NOMO-1 treated with DMSO at 0.1 percent for 48 hours (cell line): ENCODE data around the gene ZNF470.
A peak's percentile ranks its signal among the peaks of the same experiment; 100 is the strongest.

Experiments
- DNase-seq: peaks from one replicate; lab custom pipeline; 2025; ENCODE audit not compliant: unreplicated experiment; lab: John Stamatoyannopoulos, UW

ZNF470 gene

DNA sequence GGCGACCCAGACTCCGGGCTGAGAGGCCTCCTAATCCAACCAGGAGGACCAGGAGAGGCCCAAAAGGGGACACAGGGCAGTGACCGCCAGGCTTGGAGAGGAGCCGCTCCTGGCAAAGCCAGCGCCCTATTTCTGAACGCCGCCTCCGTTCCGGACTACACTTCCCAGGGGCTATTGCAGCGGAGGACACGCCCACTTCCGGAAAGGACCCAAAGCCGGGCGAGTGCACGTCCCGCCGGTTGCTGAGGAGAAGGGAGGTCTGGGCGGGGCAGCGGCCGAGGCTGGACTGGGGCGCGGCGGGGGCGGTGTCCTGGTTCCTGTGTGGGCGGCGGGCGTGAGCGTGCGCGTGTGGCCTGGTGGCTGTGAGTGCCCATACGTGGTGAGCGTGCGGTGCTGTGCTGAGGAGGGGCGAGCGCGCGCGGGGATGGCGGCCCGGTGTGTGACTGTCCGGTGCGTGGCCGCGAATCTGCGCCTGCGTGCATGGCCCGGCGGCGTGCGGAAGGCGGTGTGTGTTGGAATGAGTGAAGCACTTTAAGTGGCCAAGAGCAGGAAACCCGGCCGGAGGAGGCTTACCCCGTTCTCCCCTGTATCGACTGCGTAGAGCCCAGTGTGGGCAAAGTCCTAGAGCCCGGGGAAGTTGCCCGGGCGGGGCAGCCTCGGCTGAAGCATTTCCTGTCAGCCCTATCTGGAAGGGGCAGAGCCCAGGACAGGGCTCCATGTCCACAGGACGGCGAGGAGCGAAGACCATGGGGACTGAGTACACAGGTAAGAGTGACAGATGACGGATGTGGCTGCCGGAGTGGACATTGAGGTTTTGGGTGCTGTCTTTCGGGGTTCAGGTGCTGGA is at the start of gene ZNF470:
ZNF470 (plus strand) TSS at position 195 of the 847 bp plus-strand sequence. CDS start 2,844 bp downstream, outside the sequence.
- peak; percentile 86 for DNase-seq

DNA sequence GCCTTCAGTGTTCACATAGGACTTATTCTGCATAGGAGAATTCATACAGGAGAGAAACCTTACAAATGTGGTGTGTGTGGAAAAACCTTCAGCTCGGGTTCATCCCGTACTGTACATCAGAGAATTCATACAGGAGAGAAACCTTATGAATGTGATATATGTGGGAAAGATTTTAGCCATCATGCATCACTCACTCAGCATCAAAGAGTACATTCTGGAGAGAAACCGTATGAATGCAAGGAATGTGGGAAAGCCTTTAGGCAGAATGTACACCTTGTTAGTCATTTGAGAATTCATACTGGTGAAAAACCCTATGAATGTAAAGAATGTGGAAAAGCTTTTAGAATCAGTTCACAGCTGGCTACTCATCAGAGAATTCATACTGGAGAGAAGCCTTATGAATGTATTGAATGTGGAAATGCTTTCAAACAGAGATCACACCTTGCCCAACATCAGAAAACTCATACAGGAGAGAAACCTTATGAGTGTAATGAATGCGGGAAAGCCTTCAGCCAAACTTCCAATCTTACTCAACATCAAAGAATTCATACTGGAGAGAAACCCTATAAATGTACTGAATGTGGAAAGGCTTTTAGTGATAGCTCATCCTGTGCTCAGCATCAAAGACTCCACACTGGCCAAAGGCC is 41.9 kb upstream of the ZNF470 start:
- no peak for DNase-seq

DNA sequence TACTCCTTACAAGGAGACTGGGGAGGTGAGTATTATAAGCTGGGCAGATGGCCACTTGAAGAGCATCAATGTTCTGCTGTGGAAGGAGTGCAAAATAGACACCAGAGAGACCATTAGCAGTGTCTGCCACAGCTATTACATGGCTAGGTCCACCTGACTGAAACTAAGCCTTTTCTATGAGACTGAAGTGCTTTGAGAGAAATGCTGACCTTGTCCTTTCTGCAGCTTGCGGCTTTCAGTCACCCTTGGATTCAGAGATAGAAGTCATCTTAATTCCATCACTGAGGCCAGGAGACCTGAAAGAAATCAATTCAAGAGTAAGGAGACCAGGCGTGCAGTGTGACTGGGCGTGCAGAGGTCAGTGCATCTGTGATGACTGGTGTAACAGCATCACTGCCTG is 29.8 kb upstream of the ZNF470 start:
- no peak for DNase-seq

DNA sequence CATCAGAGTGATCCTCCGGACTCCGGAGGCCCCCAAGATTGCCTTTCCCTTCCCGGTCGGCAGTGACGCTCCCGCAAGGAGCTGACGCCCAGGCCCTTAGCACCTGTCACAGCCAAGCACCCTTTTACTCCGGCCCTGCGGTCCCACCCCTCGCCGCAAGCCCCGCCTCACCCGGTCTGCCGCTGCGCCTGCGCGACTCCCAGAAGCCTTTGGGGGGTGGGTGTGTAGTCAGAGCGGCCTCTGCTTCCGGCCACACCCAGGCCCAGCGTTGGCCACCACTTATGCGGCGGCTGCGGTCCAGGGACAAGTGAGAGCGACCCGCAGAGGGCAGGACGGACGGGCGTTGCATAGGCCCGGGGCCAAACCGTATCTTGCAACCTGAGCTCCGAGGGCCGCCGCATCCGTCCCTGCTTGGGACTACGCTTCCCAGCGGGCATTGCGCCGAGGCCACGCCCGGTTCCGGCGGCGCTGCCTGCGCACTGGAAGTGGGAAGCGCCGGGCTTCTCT is 29.0 kb upstream of the ZNF470 start:
- DNase-seq, result no peak

DNA sequence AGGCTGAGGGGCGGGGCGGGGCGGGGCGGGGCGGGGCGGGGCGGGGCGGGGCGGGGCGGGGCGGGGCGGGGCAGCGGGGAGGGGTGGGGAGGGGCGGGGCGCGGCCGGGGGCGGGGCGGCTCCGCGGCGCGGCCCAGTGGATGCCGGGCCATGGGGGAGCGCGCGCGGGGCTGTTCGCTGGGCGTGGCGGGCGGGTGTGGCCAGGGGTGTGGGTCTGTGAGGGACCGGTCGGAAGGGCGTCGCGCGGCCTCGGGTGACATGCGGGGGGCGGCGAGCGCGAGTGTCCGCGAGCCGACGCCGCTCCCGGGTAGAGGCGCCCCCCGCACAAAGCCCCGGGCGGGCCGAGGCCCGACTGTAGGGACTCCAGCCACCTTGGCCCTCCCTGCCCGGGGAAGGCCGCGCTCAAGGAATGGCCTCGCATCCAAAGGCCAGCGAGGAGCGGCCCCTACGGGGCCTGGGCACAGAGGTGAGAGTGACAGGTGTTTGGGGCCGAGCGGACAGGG is 28.5 kb upstream of the ZNF470 start, which contains the start of gene ZFP28:
ZFP28 (plus strand) TSS at position 188 of the 503 bp plus-strand sequence; CDS start at position 259, 71 bp downstream.
- no peak for DNase-seq

DNA sequence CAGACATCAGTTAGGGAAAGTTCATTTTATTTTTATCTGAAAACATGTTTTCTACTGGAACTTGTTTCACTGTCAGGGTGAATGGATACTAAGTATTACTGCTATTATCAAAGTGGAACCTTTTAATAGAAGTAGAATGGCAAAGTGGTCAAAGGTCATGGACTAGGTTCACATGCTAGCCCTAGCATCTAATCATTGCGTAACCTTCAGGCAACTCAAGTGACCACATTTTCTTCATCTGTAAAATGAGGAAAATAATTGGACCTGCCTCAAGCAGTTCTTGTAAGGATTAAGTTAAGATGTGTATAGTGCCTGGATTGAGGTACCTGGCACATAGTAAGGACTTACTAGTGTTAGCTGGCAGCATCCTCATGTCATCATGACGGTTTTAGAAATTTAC is 23.5 kb upstream of the ZNF470 start:
- no peak for DNase-seq

DNA sequence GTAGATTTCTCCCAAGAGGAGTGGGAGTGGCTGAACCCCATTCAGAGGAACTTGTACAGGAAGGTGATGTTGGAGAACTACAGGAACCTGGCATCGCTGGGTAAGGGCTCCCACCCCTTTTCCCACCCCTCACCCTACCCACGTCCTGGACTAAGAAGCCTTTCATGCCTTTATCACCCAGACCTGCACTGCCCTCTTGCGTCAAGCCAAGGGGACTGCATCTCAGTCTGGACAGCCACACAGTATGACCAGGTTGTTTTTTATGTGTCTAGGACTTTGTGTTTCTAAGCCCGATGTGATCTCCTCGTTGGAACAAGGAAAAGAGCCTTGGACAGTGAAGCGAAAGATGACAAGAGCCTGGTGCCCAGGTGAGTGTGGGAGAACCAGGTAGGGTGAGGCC is 19.7 kb upstream of the ZNF470 start:
- no peak for DNase-seq

DNA sequence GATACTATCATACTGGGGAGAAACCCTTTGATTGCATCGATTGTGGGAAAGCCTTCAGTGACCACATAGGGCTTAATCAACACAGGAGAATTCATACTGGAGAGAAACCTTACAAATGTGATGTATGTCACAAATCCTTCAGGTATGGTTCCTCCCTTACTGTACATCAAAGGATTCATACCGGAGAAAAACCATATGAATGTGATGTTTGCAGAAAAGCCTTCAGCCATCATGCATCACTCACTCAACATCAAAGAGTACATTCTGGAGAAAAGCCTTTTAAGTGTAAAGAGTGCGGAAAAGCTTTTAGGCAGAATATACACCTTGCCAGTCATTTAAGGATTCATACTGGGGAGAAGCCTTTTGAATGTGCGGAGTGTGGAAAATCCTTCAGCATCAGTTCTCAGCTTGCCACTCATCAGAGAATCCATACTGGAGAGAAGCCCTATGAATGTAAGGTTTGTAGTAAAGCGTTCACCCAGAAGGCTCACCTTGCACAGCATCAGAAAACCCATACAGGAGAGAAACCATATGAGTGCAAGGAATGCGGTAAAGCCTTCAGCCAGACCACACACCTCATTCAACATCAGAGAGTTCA is 12.9 kb upstream of the ZNF470 start:
- no peak for DNase-seq

DNA sequence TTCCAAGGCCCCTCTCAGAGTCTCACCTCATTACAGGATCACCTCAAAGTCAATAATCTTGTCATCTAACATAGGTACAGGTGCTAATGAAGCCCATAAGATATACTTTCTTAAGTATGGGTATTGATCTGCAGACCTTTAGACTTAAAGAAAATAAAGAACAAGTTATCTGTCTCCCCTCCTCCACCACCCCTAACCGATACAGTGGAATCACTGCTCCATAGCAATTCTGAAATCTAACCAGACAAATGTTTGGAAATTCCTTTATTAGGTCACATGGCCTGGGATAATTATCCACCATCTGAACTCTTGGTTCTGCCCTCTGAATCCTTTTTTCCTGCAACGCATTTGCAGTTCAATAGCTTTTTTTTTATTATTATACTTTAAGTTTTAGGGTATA is 4.5 kb upstream of the ZNF470 start:
- no peak for DNase-seq

DNA sequence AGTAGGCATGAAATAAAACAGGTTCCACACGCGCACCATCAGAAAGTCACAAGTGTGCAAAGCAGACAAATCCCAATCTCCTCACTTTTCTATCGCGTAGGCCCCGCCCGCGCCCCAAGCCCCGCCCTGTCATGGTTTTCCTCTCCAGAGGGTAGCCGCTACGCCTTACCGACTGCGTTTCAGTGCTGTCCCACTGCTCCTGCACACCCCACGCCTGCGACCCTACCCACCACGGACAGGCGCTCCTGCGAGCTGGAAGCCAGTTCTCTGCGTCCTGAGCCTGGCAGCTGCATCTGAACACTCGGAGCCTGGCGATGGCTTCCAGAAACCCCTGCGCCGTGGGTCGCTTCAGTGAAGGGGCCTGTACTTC is 379 bp upstream of the ZNF470 start:
- DNase-seq, result no peak

DNA sequence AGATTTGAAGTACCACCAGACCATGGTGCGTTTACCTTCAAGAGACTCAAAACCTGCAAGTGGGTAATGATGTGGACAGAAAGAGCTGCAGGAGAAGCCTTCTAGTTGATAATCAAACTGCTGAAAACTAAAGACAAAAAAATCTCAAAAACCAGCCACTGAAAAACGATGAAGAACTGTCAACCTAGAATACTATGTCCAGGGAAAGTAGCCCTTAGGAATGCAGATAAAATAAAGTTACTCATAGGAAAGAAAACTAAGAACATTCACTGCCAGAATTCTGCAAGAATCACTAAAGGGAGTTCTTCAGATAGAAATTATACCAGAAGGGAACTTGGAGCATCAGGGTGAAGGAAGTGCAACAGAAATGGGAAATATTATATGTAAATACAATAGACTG is 5.3 kb downstream of the ZNF470 start:
- DNase-seq, result no peak

DNA sequence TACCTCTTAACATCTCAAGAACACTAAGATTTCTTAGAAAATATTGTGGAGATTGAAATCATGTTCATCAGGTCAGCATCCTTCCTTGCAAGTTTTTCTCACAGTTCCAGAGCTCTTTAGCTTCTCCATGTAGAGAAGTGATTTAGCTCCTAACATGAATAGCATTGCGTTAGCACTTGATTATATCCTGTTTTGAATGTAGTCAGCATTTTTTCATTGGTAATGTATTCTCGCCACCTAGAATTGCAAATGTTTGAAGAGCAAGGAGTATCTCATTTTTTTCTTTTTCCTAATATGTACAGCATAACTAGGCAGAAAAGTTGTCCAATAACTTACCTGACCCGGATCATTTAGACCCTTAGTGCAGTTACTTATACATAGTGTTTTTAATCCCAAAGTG is 6.6 kb downstream of the ZNF470 start:
- DNase-seq, result no peak

DNA sequence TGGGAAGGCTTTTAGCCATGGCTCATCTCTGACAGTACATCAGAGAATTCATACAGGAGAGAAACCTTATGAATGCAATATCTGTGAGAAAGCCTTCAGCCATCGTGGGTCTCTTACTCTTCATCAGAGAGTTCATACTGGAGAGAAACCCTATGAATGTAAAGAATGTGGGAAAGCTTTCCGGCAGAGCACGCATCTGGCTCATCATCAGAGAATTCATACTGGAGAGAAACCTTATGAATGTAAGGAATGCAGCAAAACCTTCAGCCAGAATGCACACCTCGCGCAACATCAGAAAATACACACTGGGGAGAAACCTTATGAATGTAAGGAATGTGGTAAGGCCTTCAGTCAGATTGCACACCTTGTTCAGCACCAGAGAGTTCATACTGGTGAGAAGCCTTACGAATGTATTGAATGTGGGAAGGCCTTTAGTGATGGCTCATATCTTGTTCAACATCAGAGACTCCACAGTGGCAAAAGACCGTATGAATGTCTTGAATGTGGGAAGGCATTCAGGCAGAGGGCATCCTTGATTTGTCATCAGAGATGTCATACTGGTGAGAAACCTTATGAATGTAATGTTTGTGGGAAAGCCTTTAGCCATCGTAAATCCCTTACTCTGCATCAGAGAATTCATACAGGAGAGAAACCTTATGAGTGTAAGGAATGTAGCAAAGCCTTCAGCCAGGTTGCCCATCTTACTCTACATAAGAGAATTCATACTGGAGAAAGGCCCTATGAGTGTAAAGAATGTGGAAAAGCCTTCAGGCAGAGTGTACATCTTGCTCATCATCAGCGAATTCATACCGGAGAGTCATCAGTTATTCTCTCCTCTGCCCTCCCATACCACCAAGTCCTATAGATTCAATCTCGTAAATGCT is 10.7 kb downstream of the ZNF470 start:
- no peak for DNase-seq

DNA sequence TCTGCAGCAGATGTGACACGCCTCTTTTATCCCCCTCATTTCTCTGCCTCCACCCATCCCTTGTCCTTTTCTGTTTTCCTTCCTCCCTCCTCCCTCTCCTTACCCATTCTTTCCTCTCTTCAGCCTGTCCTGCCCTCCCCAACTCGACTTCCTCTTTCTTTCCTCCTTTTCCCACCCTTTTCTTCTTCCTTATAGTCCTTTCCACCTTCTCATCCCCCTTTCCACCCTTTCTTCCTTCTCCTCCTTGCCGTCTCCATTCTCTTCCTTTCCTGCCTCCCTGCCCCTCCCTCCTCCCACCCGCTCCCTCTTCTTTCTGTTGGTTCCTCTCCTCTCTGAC is 27.1 kb downstream of the ZNF470 start:
- DNase-seq, result no peak

DNA sequence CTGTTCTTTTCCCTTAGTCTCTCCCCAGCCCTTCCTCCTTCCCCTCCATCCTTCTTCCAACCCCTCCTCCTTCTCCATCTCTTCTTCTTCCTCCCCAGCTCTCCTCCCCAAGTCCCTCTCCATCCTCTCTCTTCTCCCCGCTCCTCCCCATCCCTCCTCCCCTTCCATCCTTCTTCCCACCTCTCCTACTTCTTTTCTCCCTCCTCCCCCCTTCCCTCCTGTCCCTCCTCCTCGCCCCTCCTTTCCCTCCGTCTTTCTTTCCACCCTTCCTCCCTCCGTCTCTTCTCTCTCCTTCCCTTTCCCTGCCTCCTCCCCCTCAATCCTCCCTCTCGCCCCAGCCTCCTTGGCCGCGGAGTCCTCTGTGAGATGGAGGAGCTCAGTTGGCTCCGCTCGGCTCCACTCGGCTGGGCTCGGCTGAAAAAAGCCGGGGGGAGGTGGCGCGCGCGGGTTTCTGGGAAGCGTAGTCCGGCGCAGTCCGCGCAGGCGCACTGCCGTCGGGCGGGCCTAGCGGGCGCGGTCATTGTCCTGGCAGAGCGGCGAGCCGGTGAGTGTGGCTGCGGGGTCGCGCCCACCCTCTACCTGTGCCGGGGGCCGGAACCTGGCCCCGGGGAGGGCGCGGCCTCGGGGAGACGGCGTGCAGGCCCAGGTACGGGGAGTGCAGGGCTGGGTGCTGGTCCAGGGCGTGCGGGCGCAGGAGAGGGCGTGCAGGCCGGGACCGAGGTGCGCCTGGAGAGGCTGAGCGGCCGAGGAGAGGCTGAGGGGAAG is 27.7 kb downstream of the ZNF470 start, which contains the start of gene ZNF71:
ZNF71 (plus strand) TSS at position 520 of the 765 bp plus-strand sequence. CDS start 6,257 bp downstream, outside the sequence.
- DNase-seq, result peak; percentile 57

DNA sequence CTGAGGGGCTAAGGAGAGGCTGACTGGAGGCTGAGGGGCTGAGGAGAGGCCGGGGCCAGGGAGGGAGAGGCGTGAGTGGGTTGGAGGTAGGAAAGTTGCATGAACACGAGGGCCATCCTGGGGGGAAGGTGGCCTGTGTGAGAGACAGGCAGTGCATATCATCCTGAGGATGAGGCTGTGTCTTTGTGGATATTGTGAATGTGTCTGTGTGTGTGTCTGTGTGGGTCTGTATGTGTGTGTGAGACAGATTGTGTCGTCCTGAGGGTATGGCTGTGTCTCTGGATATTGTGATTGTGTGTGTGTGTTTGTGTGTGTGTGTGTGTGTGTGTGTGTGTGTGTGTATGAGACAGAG is 28.3 kb downstream of the ZNF470 start:
- no peak for DNase-seq

DNA sequence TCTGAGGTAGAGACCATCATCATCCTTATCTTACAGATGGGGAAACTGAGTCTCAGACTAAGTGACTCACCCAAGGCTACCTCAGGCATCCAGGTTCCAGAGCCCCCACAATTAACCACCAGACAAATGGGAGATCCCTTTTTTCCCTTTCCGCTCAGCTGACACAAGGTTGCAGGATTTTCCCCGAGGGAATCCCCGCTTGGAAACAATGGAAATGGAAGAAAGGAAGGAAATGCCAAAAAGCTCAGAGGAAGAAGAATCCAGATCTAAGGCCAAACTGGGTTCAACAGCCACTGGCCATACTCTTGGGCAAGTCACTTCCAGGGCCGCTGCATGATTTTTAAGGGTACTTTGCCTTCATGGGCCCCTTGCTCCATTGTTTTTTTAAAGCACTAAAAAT is 29.4 kb downstream of the ZNF470 start:
- DNase-seq, result no peak

DNA sequence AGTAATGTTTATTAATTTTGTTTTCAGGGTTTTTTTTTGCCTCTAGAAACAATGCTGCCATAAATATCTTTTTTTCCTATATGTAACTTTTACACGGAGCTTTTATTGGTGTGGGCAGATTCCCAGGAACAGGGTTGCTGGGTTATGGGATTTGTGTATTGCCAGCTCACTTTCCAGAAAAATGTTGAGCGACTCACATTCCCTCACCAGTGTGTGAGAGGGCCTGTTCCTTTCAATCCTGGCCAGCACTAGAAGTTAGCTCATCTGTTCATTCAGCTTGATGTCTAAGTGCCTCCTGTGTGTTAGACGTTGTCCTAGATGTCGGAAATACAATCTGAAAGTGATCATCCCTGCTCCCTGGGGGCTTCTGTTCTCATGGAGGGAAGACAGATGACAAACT is 30.4 kb downstream of the ZNF470 start:
- DNase-seq, result no peak

DNA sequence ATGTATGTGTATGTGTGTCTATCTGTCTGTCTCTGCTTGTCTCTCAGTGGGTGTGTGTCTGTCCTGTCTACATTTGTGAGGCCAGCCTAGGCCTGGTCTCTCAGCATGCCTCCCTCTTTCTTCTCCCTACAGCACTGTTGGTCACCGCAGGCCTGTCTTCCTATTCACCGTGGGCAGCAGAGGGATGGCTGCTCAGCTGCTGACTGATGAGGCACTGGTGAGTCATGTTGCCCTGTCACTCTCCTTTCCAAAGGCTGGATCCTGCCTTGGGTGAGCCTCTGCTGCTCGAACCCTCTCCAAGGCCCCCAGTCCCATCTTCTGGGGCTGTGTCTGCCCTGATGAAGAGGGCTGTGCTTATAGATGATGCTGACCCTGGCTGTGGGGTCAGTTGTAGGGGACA is 34.1 kb downstream of the ZNF470 start:
- no peak for DNase-seq

DNA sequence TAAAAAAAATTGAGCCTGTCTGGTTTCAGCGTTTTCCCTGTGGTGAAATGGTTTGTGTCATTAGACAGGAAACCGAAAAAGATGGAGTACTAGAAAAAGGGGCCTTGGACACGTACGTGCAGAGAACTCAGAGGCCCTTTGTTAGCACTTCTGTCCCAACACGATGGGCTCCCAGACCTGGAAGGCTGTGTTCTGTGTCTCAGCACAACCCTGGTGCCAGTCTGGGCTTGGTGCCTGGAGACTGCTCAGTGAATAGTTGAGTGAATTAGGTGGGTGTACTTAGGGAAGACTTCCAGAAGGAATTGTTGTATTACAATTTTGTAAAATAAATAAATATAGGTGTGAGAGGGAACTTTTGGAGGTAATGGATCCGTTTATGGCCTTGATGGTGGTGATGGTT is 36.6 kb downstream of the ZNF470 start:
- DNase-seq, result no peak
